HepG2 (cell line): ENCODE data around the gene GPC6. TPM values are rescaled to one million over a fixed set of nuclear protein-coding genes. Genes with fewer than 3 reads are reported as not detected.

Source experiments
- ATAC-seq: fragments of 200-7000 bp; cut with Tn5 transposase; 3 replicates; pipeline ENCODE4 v1.9.1; 2020; ENCODE audit warnings: mild to moderate bottlenecking, moderate library complexity
- BruUV-seq: library from RNA; stranded (reverse); fragments of 400-500 nt; replicated peaks from 2 replicates; lab custom pipeline; 2021; lab: Mats Ljungman, UMichigan
- CTCF ChIA-PET: fragments of 300-600 bp; formaldehyde crosslinking; extraction: SDS; loops from one replicate; lab custom pipeline; 2021; ENCODE audit warnings: low total read pairs, inconsistent platforms, low intra/inter-chr PET ratio; lab: Yijun Ruan, JAX
- POLR2A ChIA-PET: fragments of 350-600 bp; sonication (Branson Sonifier 250); formaldehyde crosslinking; loops from one replicate; lab custom pipeline; 2020; ENCODE audit warnings: antibody characterized with exemption, inconsistent platforms; lab: Yijun Ruan, JAX
- DNase-seq: peaks from one replicate; pipeline ENCODE4 v3.0.0-alpha.2; 2015; ENCODE audit warnings: low spot score
- FAIRE-seq: peaks from 3 replicates; lab custom pipeline; 2011; peaks lifted over from hg19 to GRCh38; lab: Jason Lieb, UNC
- H2AFZ ChIP-seq: one replicate; pipeline ENCODE4 v1.6.1; 2011; ENCODE audit warnings: low read length, inconsistent platforms
- H3K27ac ChIP-seq: fragments of 300-600 bp; 3 replicates; pipeline ENCODE4 v1.8.0; 2011; ENCODE audit warnings: mixed run types, mild to moderate bottlenecking, mixed read lengths, low read length, inconsistent platforms; ENCODE audit not compliant: insufficient read depth; ENCODE audit errors: extremely low read length
- H3K27me3 ChIP-seq, 2 experiments: fragments of 200-600 bp in 1 of 2; 2 replicates in 1 of 2; 3 replicates in 1 of 2; pipeline versions ENCODE4 v1.6.0 to v1.8.0; 2011; ENCODE audit warnings: low read length in 2 of 2, mild to moderate bottlenecking in 2 of 2, moderate library complexity in 2 of 2, inconsistent platforms in 1 of 2; ENCODE audit not compliant: insufficient read depth in 2 of 2, control insufficient read depth in 1 of 2
- H3K36me3 ChIP-seq, 2 experiments: fragments of 200-600 bp in 1 of 2; replicated peaks in 1 of 2; 2 replicates in 1 of 2; 3 replicates in 1 of 2; pipeline versions ENCODE4 v1.5.1 to v1.8.0; 2011; ENCODE audit warnings: low read length in 2 of 2, inconsistent platforms in 1 of 2; ENCODE audit not compliant: insufficient read depth in 2 of 2, control insufficient read depth in 1 of 2
- H3K4me1 ChIP-seq: 2 replicates; pipeline ENCODE4 v1.5.1; 2012; ENCODE audit warnings: low read length, inconsistent platforms; ENCODE audit not compliant: insufficient read depth
- H3K4me2 ChIP-seq: 2 replicates; pipeline ENCODE4 v1.6.0; 2011; ENCODE audit warnings: low read depth, low read length, inconsistent platforms
- H3K4me3 ChIP-seq, 3 experiments: fragments of 200-600 bp in 1 of 3; sonication (generic), shearing (Covaris generic) in 1 of 3; replicated peaks in 1 of 3; 2 replicates each; pipeline ENCODE4 v1.5.1; 2011 to 2016; ENCODE audit warnings: low read length in 3 of 3, inconsistent platforms in 2 of 3, low read depth in 2 of 3, mild to moderate bottlenecking in 2 of 3, control low read depth in 1 of 3, mixed read lengths in 1 of 3; ENCODE audit not compliant: insufficient read depth in 1 of 3
- H3K79me2 ChIP-seq: one replicate; pipeline ENCODE4 v1.6.1; 2011; ENCODE audit warnings: low read length, inconsistent platforms; ENCODE audit not compliant: insufficient read depth
- H3K9ac ChIP-seq: 2 replicates; pipeline ENCODE4 v1.6.0; 2011; ENCODE audit warnings: mild to moderate bottlenecking, low read depth, low read length, inconsistent platforms; ENCODE audit not compliant: insufficient read depth
- H3K9me3 ChIP-seq: 2 replicates; pipeline ENCODE4 v1.5.1; 2012; ENCODE audit warnings: mild to moderate bottlenecking, low read length
- H4K20me1 ChIP-seq: 2 replicates; pipeline ENCODE4 v1.6.0; 2011; ENCODE audit warnings: inconsistent platforms, mild to moderate bottlenecking, low read length, moderate library complexity; ENCODE audit not compliant: insufficient read depth
- ARID3A ChIP-seq: IDR thresholded peaks from 2 replicates; pipeline ENCODE4 v1.6.1; 2012; ENCODE audit warnings: low read depth, low read length, improper control_type of control experiment
- MATR3 ChIP-seq: sonication (generic); formaldehyde crosslinking; IDR thresholded peaks from 2 replicates; pipeline ENCODE4 v1.4.0; 2020; ENCODE audit warnings: missing genetic modification reagents
- MXI1 ChIP-seq: IDR thresholded peaks from 3 replicates; pipeline ENCODE4 v1.6.1; 2012; ENCODE audit warnings: low read depth, low read length, inconsistent platforms, borderline replicate concordance
- POLR2A ChIP-seq, 2 experiments: IDR thresholded peaks; 2 replicates each; pipeline ENCODE4 v1.6.1; 2011; ENCODE audit warnings: low read depth in 2 of 2, low read length in 2 of 2, mild to moderate bottlenecking in 1 of 2, moderate library complexity in 1 of 2; ENCODE audit not compliant: insufficient read depth in 1 of 2
- SRF ChIP-seq: IDR thresholded peaks from 2 replicates; pipeline ENCODE4 v1.6.1; 2011; ENCODE audit warnings: mild to moderate bottlenecking, low read depth, low read length, moderate library complexity
- THAP11 ChIP-seq: IDR thresholded peaks from 2 replicates; pipeline ENCODE4 v1.6.1; 2016; ENCODE audit warnings: missing biosample characterization, missing genetic modification reagents
- TRAFD1 ChIP-seq: sonication (generic); formaldehyde crosslinking; IDR thresholded peaks from 2 replicates; pipeline ENCODE4 v1.5.1; 2020; ENCODE audit warnings: missing genetic modification reagents, mild to moderate bottlenecking, borderline replicate concordance
- ZBTB10 ChIP-seq: sonication (generic); formaldehyde crosslinking; IDR thresholded peaks from 2 replicates; pipeline ENCODE4 v1.4.0; 2020; ENCODE audit warnings: missing genetic modification reagents, borderline replicate concordance
- ZNF17 ChIP-seq: sonication (generic); formaldehyde crosslinking; IDR thresholded peaks from 2 replicates; pipeline ENCODE4 v1.5.0; 2020; ENCODE audit warnings: mild to moderate bottlenecking, missing genetic modification reagents
- ZNF644 ChIP-seq: IDR thresholded peaks from 2 replicates; pipeline ENCODE4 v1.6.1; 2016; ENCODE audit warnings: low read depth
- WGBS: methylation state at CpG from one replicate; pipeline ENCODE4 v1.1.6; 2017; ENCODE audit warnings: low lambda C conversion rate; 5-methylcytosine and 5-hydroxymethylcytosine counted together
- in situ Hi-C: cut with HindIII; loops from 2 replicates; pipeline ENCODE4 v1.10.0; 2017; ENCODE audit warnings: low pct_unique_long_range_greater_than_20kb; ENCODE audit not compliant: extremely low pct_ligation_motif_present
- intact Hi-C: fragments of 100-400 bp; cut with micrococcal nuclease; formaldehyde crosslinking; loops from one replicate; pipeline ENCODE4 v1.10.0; 2022; ENCODE audit not compliant: unreplicated experiment
- polyA plus RNA-seq, 8 experiments: library from polyadenylated mRNA; depleted of rRNA in 3 of 8; stranded (reverse) in 7 of 8; unstranded in 1 of 8; fragments of >200 nt; fragmentation: Illumina TruSeq in 4 of 8; extraction: Trizol in 4 of 8; gene quantifications; 2 replicates each; pipeline versions ENCODE4 v1.2.1 to v1.2.3, GENCODE V29; 2011 to 2016; ENCODE audit warnings: low read depth in 4 of 8, missing spikeins in 1 of 8, mixed read lengths in 1 of 8; ENCODE audit not compliant: insufficient read depth in 1 of 8
- total RNA-seq, 5 experiments: library from RNA; depleted of rRNA; stranded (reverse); fragments of >200 nt; fragmentation: Illumina TruSeq; extraction: Trizol; gene quantifications; 2 replicates each; pipeline ENCODE4 v1.2.3, GENCODE V29; 2016; ENCODE audit warnings: low read depth in 1 of 5

The GPC6 gene
- total and polyA plus RNA-seq, 2 of the 13 experiments (the other 11 are each of a cell fraction or from before 2014, with no cell fraction given), result 24.5 to 33.9 TPM

- TF ChIP-seq ZBTB10 (CRISPR knock-in tag), result no peak
These were observed 18.3 kb downstream of the GPC6 start (continued) for GRCh38 chr13:93244918-93245280.

- FAIRE-seq, result no peak
- Histone ChIP-seq H3K9ac (no peak overlapping the region), H3K27me3 (no peaks in the 10 kb centered on the region), H3K4me3 (no peak overlapping the region), H3K36me3 (no peaks in the 10 kb centered on the region; a peak in 1 of 5 replicates), H3K4me1 (peaks cover 43% of the 10 kb centered on the region), H3K9me3 (no peaks in the 10 kb centered on the region), H4K20me1 (no peaks in the 10 kb centered on the region), H3K27ac (no peak overlapping the region), H3K79me2 (peaks cover 77% of the 10 kb centered on the region), H3K4me2 (no peak overlapping the region), H2AFZ (no peak overlapping the region)
- DNase-seq, result no peak
- in situ Hi-C loops (loop anchor here (10.0 to 25.0 kb wide), 4 partner anchors 516 to 1091 kb away; no protein-coding TSS in a partner anchor), intact Hi-C loops (loop anchor here (5.0 kb wide), 2 partner anchors 116 to 1171 kb away; no protein-coding TSS in a partner anchor)
- TF ChIP-seq POLR2A (IDR thresholded peaks at IDR 0.05; ENCODE audit: insufficient read depth in 1 of 2, low read depth in 2 of 2, low read length in 2 of 2), result no peak
- no peak for ATAC-seq
- ChIA-PET CTCF (no interaction called here), POLR2A (no interaction called here)
- WGBS, result 100% methylated on average over 1 of the region's 1 CpG
- BruUV-seq, result no TSS peak
These were observed 19.5 kb downstream of the GPC6 start for GRCh38 chr13:93246069-93246468.

GRCh38 chr13:93248627-93249047 is 22.0 kb downstream of the GPC6 start:
- ATAC-seq (peak; percentile 95), DNase-seq (peak; percentile 92), FAIRE-seq (peak; percentile 67)
- H3K9ac ChIP-seq, result peak overlapping the region; percentile 80
- POLR2A ChIA-PET, result interaction anchor here (0.7 to 2.7 kb wide), 19 partner anchors 10 to 1097 kb away, joined by 3 to 31 read pairs (median 4); partner anchors contain the start of gene GPC6
- H3K4me2 ChIP-seq, result peak overlapping the region; percentile 84
- CTCF ChIA-PET, result interaction anchor here (1.1 to 1.3 kb wide), 2 partner anchors 943 to 1114 kb away, joined by 3 to 4 read pairs; no protein-coding TSS in a partner anchor
- H3K36me3 ChIP-seq, result no peaks in the 10 kb centered on the region; a peak in 1 of 5 replicates
- H3K9me3 ChIP-seq, result no peaks in the 10 kb centered on the region
- WGBS, result 5% methylated on average over 5 of the region's 8 CpGs
- H3K27me3 ChIP-seq, result no peaks in the 10 kb centered on the region
- H2AFZ ChIP-seq, result peak overlapping the region; percentile 82
- peaks cover 57% of the 10 kb centered on the region for H3K79me2 ChIP-seq
- intact Hi-C loops (loop anchor here (1.0 to 5.0 kb wide), 7 partner anchors 114 to 1169 kb away; no protein-coding TSS in a partner anchor), in situ Hi-C loops (loop anchor here (10.0 to 25.0 kb wide), 4 partner anchors 514 to 1089 kb away; no protein-coding TSS in a partner anchor)
- peak overlapping the region; percentile 95 for H3K27ac ChIP-seq
- peak overlapping the region; percentile 44 to 57 (median 50); a peak in 5 of 6 replicates for H3K4me3 ChIP-seq
- BruUV-seq, result no TSS peak
- H3K4me1 ChIP-seq, result peaks cover 45% of the 10 kb centered on the region
- no peaks in the 10 kb centered on the region for H4K20me1 ChIP-seq
- 0 out of 2 replicates have a peak, but pooled peaks have one; percentile 68 for TF ChIP-seq ZNF644 (CRISPR knock-in tag)
- TF ChIP-seq TRAFD1 (CRISPR knock-in tag), result no peak
- TF ChIP-seq ZNF17 (CRISPR knock-in tag), result no peak
- TF ChIP-seq THAP11 (CRISPR knock-in tag), result peak; percentile 33; the same call in 1 of the 2 replicates
- TF ChIP-seq ARID3A, result peak; percentile 85
- TF ChIP-seq MATR3 (CRISPR knock-in tag), result no peak
- no peak for TF ChIP-seq SRF
- peak; percentile 44; the same call in 1 of the 3 replicates for TF ChIP-seq MXI1
